MM.1S (cell line): ENCODE data around the gene CUZD1.

Experiments used
- DNase-seq: peaks from one replicate; pipeline ENCODE4 v3.0.0-alpha.2; 2015
- H2AFZ ChIP-seq: fragments of 300-600 bp; sonication (generic); 2 replicates; pipeline ENCODE4 v1.6.0; 2016; ENCODE audit warnings: antibody characterized with exemption, low read length
- H3F3A ChIP-seq: fragments of 300-600 bp; sonication (generic); 2 replicates; pipeline ENCODE4 v1.6.1; 2016; ENCODE audit warnings: mild to moderate bottlenecking, antibody characterized with exemption, low read length, moderate library complexity, mixed read lengths; ENCODE audit not compliant: insufficient read depth
- H3K27ac ChIP-seq: fragments of 300-600 bp; sonication (generic); 2 replicates; pipeline ENCODE4 v1.5.1; 2016; ENCODE audit warnings: mild to moderate bottlenecking, low read length
- H3K27me3 ChIP-seq: fragments of 300-600 bp; sonication (generic); replicated peaks from 2 replicates; pipeline ENCODE4 v1.6.0; 2016; ENCODE audit warnings: low read length; ENCODE audit not compliant: insufficient read depth
- H3K36me3 ChIP-seq: fragments of 300-600 bp; sonication (generic); replicated peaks from 2 replicates; pipeline ENCODE4 v1.6.1; 2016; ENCODE audit warnings: mild to moderate bottlenecking, low read length, mixed read lengths; ENCODE audit not compliant: insufficient read depth
- H3K4me1 ChIP-seq: fragments of 300-600 bp; sonication (generic); 2 replicates; pipeline ENCODE4 v1.6.1; 2016; ENCODE audit warnings: low read length, mixed read lengths
- H3K4me2 ChIP-seq: fragments of 300-600 bp; sonication (generic); 2 replicates; pipeline ENCODE4 v1.6.0; 2016; ENCODE audit warnings: low read depth, low read length
- H3K4me3 ChIP-seq: fragments of 300-600 bp; sonication (generic); 2 replicates; pipeline ENCODE4 v1.5.1; 2016; ENCODE audit warnings: low read length, mixed read lengths
- H3K79me2 ChIP-seq: fragments of 300-600 bp; sonication (generic); 2 replicates; pipeline ENCODE4 v1.6.1; 2016; ENCODE audit warnings: mixed run types, low read length, mixed read lengths
- H3K9ac ChIP-seq: fragments of 300-600 bp; sonication (generic); 2 replicates; pipeline ENCODE4 v1.6.1; 2016; ENCODE audit warnings: low read length, mixed read lengths
- H3K9me2 ChIP-seq: fragments of 300-600 bp; sonication (generic); replicated peaks from 2 replicates; pipeline ENCODE4 v1.6.1; 2016; ENCODE audit warnings: mild to moderate bottlenecking, low read length, mixed read lengths; ENCODE audit not compliant: insufficient read depth
- H3K9me3 ChIP-seq: fragments of 300-600 bp; sonication (generic); replicated peaks from 2 replicates; pipeline ENCODE4 v1.6.1; 2016; ENCODE audit warnings: mild to moderate bottlenecking, low read length, mixed read lengths; ENCODE audit not compliant: insufficient read depth
- H4K20me1 ChIP-seq: fragments of 300-600 bp; sonication (generic); 2 replicates; pipeline ENCODE4 v1.6.1; 2016; ENCODE audit warnings: mild to moderate bottlenecking, low read length, moderate library complexity, mixed read lengths; ENCODE audit not compliant: insufficient read depth
- EZH2 ChIP-seq: fragments of 300-600 bp; sonication (generic); optimal IDR thresholded peaks from 2 replicates; pipeline ENCODE3; 2017; ENCODE audit warnings: low read depth, mild to moderate bottlenecking, antibody characterized with exemption, low read length, mixed read lengths
- EZH2phosphoT487 ChIP-seq: fragments of 300-600 bp; sonication (generic); IDR thresholded peaks from 2 replicates; pipeline ENCODE4 v1.6.1; 2018; ENCODE audit warnings: antibody characterized with exemption, low read length
- TF ChIP-seq, protein P1 (sequence below): fragments of 300-600 bp; sonication (generic); IDR thresholded peaks from 2 replicates; pipeline ENCODE4 v1.5.1; 2016; ENCODE audit warnings: antibody characterized with exemption, low read length, mixed read lengths

The CUZD1 gene

GRCh38 chr10:122845783-122846332 lies at the start of gene CUZD1:
TSS of gene CUZD1 (minus strand) at chr10:122845857. CDS start at chr10:122845843, 14 bp downstream.
- H3K9ac ChIP-seq, result no peak within 1 kb of the TSS
- no peak for TF ChIP-seq EZH2
- no peak within 1 kb of the TSS for H3K4me2 ChIP-seq
- no peak within 1 kb of the TSS for H3K4me3 ChIP-seq
- no peaks in the 10 kb centered on the region for H3K9me2 ChIP-seq
- H2AFZ ChIP-seq, result no peak within 1 kb of the TSS
- no peaks in the 10 kb centered on the region for H3K79me2 ChIP-seq
- H3K36me3 ChIP-seq, result no peaks in the 10 kb centered on the region
- H3K27ac ChIP-seq, result no peak within 1 kb of the TSS
- no peaks in the 10 kb centered on the region for H3K9me3 ChIP-seq
- H3K27me3 ChIP-seq, result no peaks in the 10 kb centered on the region
- no peaks in the 10 kb centered on the region for H4K20me1 ChIP-seq
- no peak for DNase-seq
- no peaks in the 10 kb centered on the region for H3K4me1 ChIP-seq
- H3F3A ChIP-seq, result no peaks in the 10 kb centered on the region

DNA sequence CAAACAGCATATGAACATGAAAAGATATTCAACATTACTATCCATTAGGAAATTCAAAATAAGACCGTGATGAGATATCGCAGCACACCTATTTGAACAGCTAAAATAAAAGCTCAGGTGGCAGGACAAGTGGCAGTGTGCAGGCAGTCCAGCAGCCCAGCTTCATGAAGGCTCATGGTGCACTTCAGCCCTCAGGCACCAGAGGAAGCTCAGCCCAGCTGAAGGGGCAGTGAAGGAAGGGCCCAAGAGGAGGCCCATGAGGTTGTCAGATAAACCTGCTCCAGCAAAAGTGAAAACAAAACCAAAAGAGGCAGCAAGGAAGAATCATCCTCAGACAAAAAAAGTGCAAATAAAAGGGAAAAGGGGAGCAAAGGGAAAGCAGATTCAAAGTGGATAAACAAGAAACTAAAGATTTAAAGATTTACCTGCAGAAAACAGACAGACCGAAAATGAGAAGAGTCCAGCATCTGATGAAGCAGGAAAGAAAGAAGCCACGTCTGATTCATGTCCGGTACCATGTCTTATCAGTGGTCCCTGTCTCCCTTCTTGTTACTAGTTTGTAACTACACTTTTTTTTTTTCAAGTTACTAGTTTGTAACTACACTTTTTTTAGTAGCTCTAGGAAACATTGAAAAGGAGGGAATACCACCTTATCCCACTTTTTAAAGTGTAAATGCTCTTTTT lies 48.7 kb upstream of the CUZD1 start:
- Histone ChIP-seq H3K9me3 (no peaks in the 10 kb centered on the region), H4K20me1 (no peaks in the 10 kb centered on the region), H3K9ac (no peak overlapping the region), H2AFZ (peak overlapping the region; percentile 9; the same call in 1 of the 2 replicates), H3K9me2 (no peaks in the 10 kb centered on the region), H3K27ac (no peak overlapping the region), H3K27me3 (no peaks in the 10 kb centered on the region), H3F3A (no peaks in the 10 kb centered on the region), H3K36me3 (no peaks in the 10 kb centered on the region), H3K4me1 (no peaks in the 10 kb centered on the region), H3K4me2 (peak overlapping the region; percentile 26; the same call in 1 of the 2 replicates), H3K4me3 (no peak overlapping the region), H3K79me2 (no peaks in the 10 kb centered on the region)
- TF ChIP-seq EZH2phosphoT487, result no peak
- TF ChIP-seq, protein P1, sequence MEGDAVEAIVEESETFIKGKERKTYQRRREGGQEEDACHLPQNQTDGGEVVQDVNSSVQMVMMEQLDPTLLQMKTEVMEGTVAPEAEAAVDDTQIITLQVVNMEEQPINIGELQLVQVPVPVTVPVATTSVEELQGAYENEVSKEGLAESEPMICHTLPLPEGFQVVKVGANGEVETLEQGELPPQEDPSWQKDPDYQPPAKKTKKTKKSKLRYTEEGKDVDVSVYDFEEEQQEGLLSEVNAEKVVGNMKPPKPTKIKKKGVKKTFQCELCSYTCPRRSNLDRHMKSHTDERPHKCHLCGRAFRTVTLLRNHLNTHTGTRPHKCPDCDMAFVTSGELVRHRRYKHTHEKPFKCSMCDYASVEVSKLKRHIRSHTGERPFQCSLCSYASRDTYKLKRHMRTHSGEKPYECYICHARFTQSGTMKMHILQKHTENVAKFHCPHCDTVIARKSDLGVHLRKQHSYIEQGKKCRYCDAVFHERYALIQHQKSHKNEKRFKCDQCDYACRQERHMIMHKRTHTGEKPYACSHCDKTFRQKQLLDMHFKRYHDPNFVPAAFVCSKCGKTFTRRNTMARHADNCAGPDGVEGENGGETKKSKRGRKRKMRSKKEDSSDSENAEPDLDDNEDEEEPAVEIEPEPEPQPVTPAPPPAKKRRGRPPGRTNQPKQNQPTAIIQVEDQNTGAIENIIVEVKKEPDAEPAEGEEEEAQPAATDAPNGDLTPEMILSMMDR, result no peak
- TF ChIP-seq EZH2, result no peak
- peak; percentile 20 for DNase-seq

- TF ChIP-seq EZH2 (no peak), EZH2phosphoT487 (no peak)
- TF ChIP-seq, protein P1, result no peak
- Histone ChIP-seq H3K4me3 (no peak overlapping the region), H3F3A (0 out of 2 replicates have a peak, but pooled peaks cover 2% of the 10 kb centered on the region), H2AFZ (no peak overlapping the region), H3K4me1 (peaks cover 4% of the 10 kb centered on the region), H3K4me2 (no peak overlapping the region), H3K79me2 (peaks cover 1% of the 10 kb centered on the region), H3K9me3 (no peaks in the 10 kb centered on the region), H3K9ac (no peak overlapping the region), H3K9me2 (no peaks in the 10 kb centered on the region), H3K27ac (no peak overlapping the region), H3K36me3 (no peaks in the 10 kb centered on the region), H4K20me1 (no peaks in the 10 kb centered on the region), H3K27me3 (no peaks in the 10 kb centered on the region)
- DNase-seq, result no peak
Observed at GRCh38 chr10:122884166-122884565, 38.5 kb upstream of the CUZD1 start.

- peaks cover 4% of the 10 kb centered on the region for H3K4me1 ChIP-seq
- H3K27me3 ChIP-seq, result no peaks in the 10 kb centered on the region
- 0 out of 2 replicates have a peak, but pooled peaks cover 2% of the 10 kb centered on the region for H3F3A ChIP-seq
- no peak overlapping the region for H3K27ac ChIP-seq
- no peak overlapping the region for H3K4me3 ChIP-seq
- TF ChIP-seq, protein P1, result no peak
- no peak for TF ChIP-seq EZH2
- no peak for TF ChIP-seq EZH2phosphoT487
- H3K9ac ChIP-seq, result no peak overlapping the region
- DNase-seq, result no peak
- H3K36me3 ChIP-seq, result no peaks in the 10 kb centered on the region
- peaks cover 15% of the 10 kb centered on the region for H3K79me2 ChIP-seq
- H3K9me2 ChIP-seq, result no peaks in the 10 kb centered on the region
- no peak overlapping the region for H3K4me2 ChIP-seq
- H3K9me3 ChIP-seq, result no peaks in the 10 kb centered on the region
- no peaks in the 10 kb centered on the region for H4K20me1 ChIP-seq
- H2AFZ ChIP-seq, result no peak overlapping the region
Observed at GRCh38 chr10:122882766-122883165, 37.1 kb upstream of the CUZD1 start.
